B cell (primary cell): ENCODE measurements around the gene ARHGAP12. TPM values are rescaled to one million over a fixed set of nuclear protein-coding genes. Genes with fewer than 3 reads are reported as not detected.

ENCODE experiments used
- ATAC-seq: fragments of 200-7000 bp; cut with Tn5 transposase; one replicate; pipeline ENCODE4 v1.10.0; 2021; ENCODE audit warnings: low read depth, mild to moderate bottlenecking, moderate number of reproducible peaks, moderate library complexity
- CTCF ChIA-PET: fragments of 350-600 bp; sonication (Branson Sonifier 250); formaldehyde crosslinking; loops from one replicate; lab custom pipeline; 2021; ENCODE audit warnings: antibody characterized with exemption, inconsistent platforms; lab: Charles Lee
- POLR2A ChIA-PET: fragments of 350-600 bp; sonication (Branson Sonifier 250); formaldehyde crosslinking; loops from one replicate; lab custom pipeline; 2021; ENCODE audit warnings: antibody characterized with exemption; lab: Charles Lee
- DNase-seq: peaks from one replicate; pipeline ENCODE4 v3.0.0; 2013
- H2AFZ ChIP-seq: 2 replicates; pipeline ENCODE4 v1.6.1; 2012; ENCODE audit warnings: mild to moderate bottlenecking, low read depth, low read length; ENCODE audit not compliant: insufficient read depth, poor library complexity, severe bottlenecking
- H3K27ac ChIP-seq, 2 donors: 1 replicate in 1 of 2; 2 replicates in 1 of 2; pipeline ENCODE4 v1.5.1; 2012 to 2013; ENCODE audit warnings: low read length in 2 of 2, mild to moderate bottlenecking in 2 of 2, moderate library complexity in 1 of 2
- H3K27me3 ChIP-seq, 4 experiments: fragments of 200-600 bp in 1 of 4; sonication (generic) in 1 of 4; replicated peaks in 1 of 4; 1 replicate in 2 of 4; 2 replicates in 2 of 4; pipeline versions ENCODE4 v1.6.1 to v1.7.0; 2013 to 2016; ENCODE audit warnings: low read length in 3 of 4, mild to moderate bottlenecking in 2 of 4, mixed read lengths in 1 of 4, moderate library complexity in 1 of 4; ENCODE audit not compliant: insufficient read depth in 4 of 4, control insufficient read depth in 3 of 4; ENCODE audit errors: control extremely low read depth in 1 of 4
- H3K36me3 ChIP-seq, 2 experiments: replicated peaks in 1 of 2; 1 replicate in 1 of 2; 2 replicates in 1 of 2; pipeline versions ENCODE4 v1.6.1 to v1.7.1; 2013; ENCODE audit warnings: low read length in 1 of 2; ENCODE audit not compliant: insufficient read depth in 2 of 2, control insufficient read depth in 1 of 2; ENCODE audit errors: control extremely low read depth in 1 of 2, extremely low read depth in 1 of 2
- H3K4me1 ChIP-seq, 2 donors: fragments of 200-600 bp in 1 of 2; sonication (generic) in 1 of 2; 1 replicate in 1 of 2; 2 replicates in 1 of 2; pipeline versions ENCODE4 v1.5.1 to v1.6.1; 2013 to 2017; ENCODE audit warnings: low read length in 2 of 2; ENCODE audit not compliant: control insufficient read depth in 2 of 2, insufficient read depth in 2 of 2
- H3K4me2 ChIP-seq: replicated peaks from 2 replicates; pipeline ENCODE3; 2012; ENCODE audit warnings: mild to moderate bottlenecking, low read depth, low read length; ENCODE audit not compliant: poor library complexity, severe bottlenecking
- H3K4me3 ChIP-seq, 5 experiments: fragments of 200-600 bp in 1 of 5; sonication (generic) in 1 of 5; 1 replicate in 3 of 5; 2 replicates in 2 of 5; pipeline versions ENCODE4 v1.5.1 to v1.7.0; 2011 to 2016; ENCODE audit warnings: low read length in 4 of 5, mild to moderate bottlenecking in 4 of 5, low read depth in 2 of 5, control low read depth in 1 of 5, moderate library complexity in 1 of 5; ENCODE audit not compliant: insufficient read depth in 1 of 5; ENCODE audit errors: control extremely low read depth in 1 of 5, extremely low read depth in 1 of 5
- H3K79me2 ChIP-seq: fragments of 200-600 bp; sonication (generic); one replicate; pipeline ENCODE4 v1.6.0; 2016; ENCODE audit warnings: low read length; ENCODE audit not compliant: control insufficient read depth, insufficient read depth
- H3K9ac ChIP-seq: fragments of 200-600 bp; sonication (generic); 2 replicates; pipeline ENCODE4 v1.6.1; 2017; ENCODE audit warnings: mild to moderate bottlenecking, low read length, moderate library complexity
- H3K9me3 ChIP-seq, 3 donors: one replicate each; pipeline versions ENCODE4 v1.6.1 to v1.7.1; 2013; ENCODE audit warnings: low read length in 2 of 3; ENCODE audit not compliant: control insufficient read depth in 2 of 3, insufficient read depth in 1 of 3; ENCODE audit errors: control extremely low read depth in 1 of 3
- H4K20me1 ChIP-seq: 2 replicates; pipeline ENCODE4 v1.6.0; 2012; ENCODE audit warnings: mild to moderate bottlenecking, low read length; ENCODE audit not compliant: insufficient read depth, control insufficient read depth, poor library complexity, severe bottlenecking
- H3K27ac Mint-ChIP-seq: one replicate; pipeline ENCODE4 v1.8.0; 2021; ENCODE audit warnings: mixed read lengths
- H3K27me3 Mint-ChIP-seq: one replicate; pipeline ENCODE4 v1.8.0; 2021; ENCODE audit warnings: mixed read lengths
- H3K4me1 Mint-ChIP-seq: one replicate; pipeline ENCODE4 v1.8.0; 2021; ENCODE audit warnings: mixed read lengths
- H3K4me3 Mint-ChIP-seq: one replicate; pipeline ENCODE4 v1.8.0; 2021; ENCODE audit warnings: mixed read lengths
- H3K9me3 Mint-ChIP-seq: one replicate; pipeline ENCODE4 v1.8.0; 2022; ENCODE audit warnings: mixed read lengths; ENCODE audit not compliant: insufficient read depth
- EZH2 ChIP-seq: IDR thresholded peaks from 2 replicates; pipeline ENCODE4 v1.6.1; 2012; ENCODE audit warnings: borderline replicate concordance, low read depth, mild to moderate bottlenecking, moderate library complexity, low read length; ENCODE audit not compliant: insufficient read depth, poor library complexity, severe bottlenecking
- WGBS: methylation state at CpG from one replicate; pipeline ENCODE4 v1.1.5; 2013; ENCODE audit warnings: missing lambda C conversion rate; ENCODE audit not compliant: insufficient coverage; 5-methylcytosine and 5-hydroxymethylcytosine counted together
- intact Hi-C: fragments of 100-400 bp; cut with micrococcal nuclease; formaldehyde crosslinking; loops from one replicate; pipeline ENCODE4 v1.10.0; 2022
- polyA plus RNA-seq: library from polyadenylated mRNA; depleted of rRNA; stranded (reverse); fragments of >200 nt; gene quantifications from 2 replicates; pipeline ENCODE4 v1.2.3, GENCODE V29; 2012
- total RNA-seq, 2 donors: library from RNA; stranded (reverse); fragments of 120-200 nt in 1 of 2; gene quantifications; 1 replicate in 1 of 2; 2 replicates in 1 of 2; pipeline versions ENCODE4 v1.2.3 to v1.2.4, GENCODE V29; 2013 to 2022
- TF ChIP-seq, protein P1 (sequence below): fragments of 200-600 bp; IDR thresholded peaks from one replicate; pipeline ENCODE4 v1.8.0; 2022; ENCODE audit warnings: antibody characterized with exemption, mild to moderate bottlenecking

Gene ARHGAP12
- total and polyA plus RNA-seq, 2 donors (not counting 1 experiment from before 2014, with no cell fraction given): 12.3 to 45.3 TPM

DNA sequence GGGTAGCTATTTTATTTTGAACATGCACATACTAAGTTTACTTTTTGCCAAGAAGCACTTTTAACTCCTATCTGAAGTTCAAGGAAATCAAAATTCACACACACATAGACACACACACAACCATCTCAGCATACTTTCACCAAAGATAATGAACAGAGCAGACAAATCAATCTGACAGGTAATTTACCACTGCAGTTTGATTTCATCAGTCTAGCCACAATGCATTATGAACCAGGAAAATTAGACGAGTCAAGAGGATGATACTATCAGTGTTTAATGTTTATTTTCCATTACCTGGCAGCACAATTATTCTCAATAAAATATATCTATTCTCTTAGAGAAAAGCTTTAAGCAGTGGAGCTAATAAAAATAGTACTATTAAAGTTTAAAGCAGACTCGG, 147.9 kb downstream of the ARHGAP12 start:
- H3K27ac Mint-ChIP-seq: no peak overlapping the region

GRCh38 chr10:31778627-31779026, 150.0 kb downstream of the ARHGAP12 start:
- no peaks in the 10 kb centered on the region for H3K79me2 ChIP-seq
- 97% methylated on average over 3 of the region's 3 CpGs for WGBS
- H3K4me1 ChIP-seq: no peaks in the 10 kb centered on the region
- CTCF ChIA-PET: interaction anchor here (0.6 kb wide), 1 partner anchor 754 kb away, joined by 4 read pairs; no protein-coding TSS in a partner anchor
- H2AFZ ChIP-seq: no peak overlapping the region
- no peak overlapping the region for H3K27ac Mint-ChIP-seq
- ATAC-seq (no peak), DNase-seq (no peak)
- peaks cover 0 to 8% (median 0%) of the 10 kb centered on the region in 3 donors for H3K9me3 ChIP-seq
- H3K27ac ChIP-seq: no peak overlapping the region
- peaks cover 2% of the 10 kb centered on the region for H3K9me3 Mint-ChIP-seq
- H3K4me3 ChIP-seq: no peak overlapping the region
- no peaks in the 10 kb centered on the region for H4K20me1 ChIP-seq
- no peaks in the 10 kb centered on the region for H3K4me1 Mint-ChIP-seq
- peaks cover 0 to 3% (median 0%) of the 10 kb centered on the region in 4 experiments for H3K27me3 ChIP-seq
- no peaks in the 10 kb centered on the region for H3K36me3 ChIP-seq
- no peak overlapping the region for H3K4me2 ChIP-seq
- no peak overlapping the region for H3K9ac ChIP-seq
- POLR2A ChIA-PET: no interaction called here
- H3K27me3 Mint-ChIP-seq: peaks cover 11% of the 10 kb centered on the region
- TF ChIP-seq EZH2: no peak
- TF ChIP-seq, protein P1, sequence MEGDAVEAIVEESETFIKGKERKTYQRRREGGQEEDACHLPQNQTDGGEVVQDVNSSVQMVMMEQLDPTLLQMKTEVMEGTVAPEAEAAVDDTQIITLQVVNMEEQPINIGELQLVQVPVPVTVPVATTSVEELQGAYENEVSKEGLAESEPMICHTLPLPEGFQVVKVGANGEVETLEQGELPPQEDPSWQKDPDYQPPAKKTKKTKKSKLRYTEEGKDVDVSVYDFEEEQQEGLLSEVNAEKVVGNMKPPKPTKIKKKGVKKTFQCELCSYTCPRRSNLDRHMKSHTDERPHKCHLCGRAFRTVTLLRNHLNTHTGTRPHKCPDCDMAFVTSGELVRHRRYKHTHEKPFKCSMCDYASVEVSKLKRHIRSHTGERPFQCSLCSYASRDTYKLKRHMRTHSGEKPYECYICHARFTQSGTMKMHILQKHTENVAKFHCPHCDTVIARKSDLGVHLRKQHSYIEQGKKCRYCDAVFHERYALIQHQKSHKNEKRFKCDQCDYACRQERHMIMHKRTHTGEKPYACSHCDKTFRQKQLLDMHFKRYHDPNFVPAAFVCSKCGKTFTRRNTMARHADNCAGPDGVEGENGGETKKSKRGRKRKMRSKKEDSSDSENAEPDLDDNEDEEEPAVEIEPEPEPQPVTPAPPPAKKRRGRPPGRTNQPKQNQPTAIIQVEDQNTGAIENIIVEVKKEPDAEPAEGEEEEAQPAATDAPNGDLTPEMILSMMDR: no peak
- H3K4me3 Mint-ChIP-seq: no peak overlapping the region
- intact Hi-C loops: loop anchor here (10.0 kb wide), 1 partner anchor 254 kb away; no protein-coding TSS in a partner anchor

More for the DNA sequence above, 147.9 kb downstream of the ARHGAP12 start:
- no peak overlapping the region for H3K9ac ChIP-seq
- H3K4me3 ChIP-seq: no peak overlapping the region
- H3K9me3 Mint-ChIP-seq: peaks cover 2% of the 10 kb centered on the region
- TF ChIP-seq EZH2: no peak
- TF ChIP-seq, protein P1: no peak
- no peak overlapping the region for H2AFZ ChIP-seq
- CTCF ChIA-PET: interaction anchor here (1.3 kb wide), 1 partner anchor 10 kb away, joined by 3 read pairs; no protein-coding TSS in a partner anchor
- peaks cover 0 to 8% (median 0%) of the 10 kb centered on the region in 3 donors for H3K9me3 ChIP-seq
- no peak overlapping the region for H3K27ac ChIP-seq
- no peak overlapping the region for H3K4me2 ChIP-seq
- no peak overlapping the region for H3K4me3 Mint-ChIP-seq
- intact Hi-C loops: no loop called here
- DNase-seq: no peak
- POLR2A ChIA-PET: no interaction called here
- H3K4me1 ChIP-seq: no peaks in the 10 kb centered on the region
- H4K20me1 ChIP-seq: no peaks in the 10 kb centered on the region
- H3K79me2 ChIP-seq: no peaks in the 10 kb centered on the region
- peaks cover 0 to 3% (median 0%) of the 10 kb centered on the region in 4 experiments for H3K27me3 ChIP-seq
- peaks cover 11% of the 10 kb centered on the region for H3K27me3 Mint-ChIP-seq
- WGBS: no CpG with 5 or more reads among the region's 2 CpGs
- no peaks in the 10 kb centered on the region for H3K4me1 Mint-ChIP-seq
- no peak for ATAC-seq
- no peaks in the 10 kb centered on the region for H3K36me3 ChIP-seq
